Astrocyte (in vitro differentiated cells and primary cell): ENCODE measurements around the gene GPR153.

ENCODE experiments used
- CTCF ChIP-seq: IDR thresholded peaks from 2 replicates; pipeline ENCODE4 v1.5.1; 2011; ENCODE audit warnings: low read depth, mild to moderate bottlenecking, inconsistent platforms, low read length, moderate library complexity; ENCODE audit not compliant: insufficient read depth
- EZH2 ChIP-seq: IDR thresholded peaks from 2 replicates; pipeline ENCODE4 v1.6.1; 2012; ENCODE audit warnings: mild to moderate bottlenecking, low read length, inconsistent platforms; ENCODE audit not compliant: insufficient read depth

DNA sequence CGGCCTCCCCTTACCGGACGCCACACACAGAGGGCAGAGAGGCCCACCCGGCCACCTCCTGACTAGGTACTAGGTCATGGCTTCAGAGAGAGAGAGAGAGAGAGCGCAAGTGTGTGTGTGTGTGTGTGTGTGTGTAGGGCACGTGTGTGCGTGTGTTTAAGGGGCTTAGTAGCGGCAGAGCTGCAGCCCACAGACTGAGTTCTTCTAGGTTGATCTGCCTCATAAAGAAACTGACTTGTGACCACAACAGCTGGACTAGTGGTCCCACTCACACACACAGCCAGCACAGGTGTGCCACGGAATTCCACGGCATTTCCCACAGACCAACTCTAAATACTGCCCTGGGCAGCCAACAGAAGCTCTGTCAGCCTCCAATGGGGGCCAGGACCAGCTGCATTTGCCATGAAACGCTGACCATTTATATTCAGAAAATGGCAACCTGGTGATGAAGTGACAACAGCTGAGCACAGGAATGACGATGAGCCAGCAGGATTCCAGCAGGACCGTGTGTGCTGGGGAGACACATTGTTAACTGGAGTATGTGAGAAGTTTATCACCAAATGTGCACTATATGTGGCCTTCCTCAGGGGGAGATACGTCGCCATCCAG is 38.8 kb upstream of the GPR153 start:
- no peak for TF ChIP-seq CTCF
- no peak for TF ChIP-seq EZH2
